ENCODE data around the gene SMPD1. TPM values are rescaled to one million over a fixed set of nuclear protein-coding genes. Genes with fewer than 3 reads are reported as not detected.

Gene SMPD1
- total RNA-seq, 1 donor from 2014 or later: 27.1 TPM

DNA sequence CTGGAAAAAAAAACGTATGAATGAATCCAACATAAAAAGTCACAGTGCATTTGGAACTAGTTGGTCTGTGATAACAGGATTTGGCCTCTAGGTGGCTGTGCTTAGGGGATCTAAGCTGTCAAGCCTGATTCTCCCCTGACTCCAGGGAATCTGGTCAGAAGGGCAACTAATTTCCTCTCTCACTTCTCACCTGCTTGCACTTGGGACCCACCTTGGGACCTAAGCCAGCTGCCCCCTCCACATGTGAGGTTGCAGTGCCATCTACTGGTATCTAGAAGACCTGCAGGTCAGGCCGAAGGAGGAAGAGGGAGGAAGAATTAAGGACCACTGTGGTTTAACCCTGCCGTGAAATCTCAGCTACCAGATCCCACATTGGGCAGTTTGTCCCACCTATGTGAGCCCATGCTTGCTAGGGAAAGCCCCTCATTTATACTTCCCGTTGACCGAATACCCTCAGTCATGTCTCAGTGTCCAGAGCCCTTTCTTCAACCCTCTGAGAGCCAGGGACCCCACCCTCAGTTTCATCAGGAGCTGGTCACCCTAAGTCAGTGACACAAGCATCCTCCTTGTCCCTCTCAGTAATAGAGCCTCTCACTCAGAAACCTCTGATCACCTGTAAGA, 36.8 kb upstream of the SMPD1 start:
- TF ChIP-seq, protein P1, sequence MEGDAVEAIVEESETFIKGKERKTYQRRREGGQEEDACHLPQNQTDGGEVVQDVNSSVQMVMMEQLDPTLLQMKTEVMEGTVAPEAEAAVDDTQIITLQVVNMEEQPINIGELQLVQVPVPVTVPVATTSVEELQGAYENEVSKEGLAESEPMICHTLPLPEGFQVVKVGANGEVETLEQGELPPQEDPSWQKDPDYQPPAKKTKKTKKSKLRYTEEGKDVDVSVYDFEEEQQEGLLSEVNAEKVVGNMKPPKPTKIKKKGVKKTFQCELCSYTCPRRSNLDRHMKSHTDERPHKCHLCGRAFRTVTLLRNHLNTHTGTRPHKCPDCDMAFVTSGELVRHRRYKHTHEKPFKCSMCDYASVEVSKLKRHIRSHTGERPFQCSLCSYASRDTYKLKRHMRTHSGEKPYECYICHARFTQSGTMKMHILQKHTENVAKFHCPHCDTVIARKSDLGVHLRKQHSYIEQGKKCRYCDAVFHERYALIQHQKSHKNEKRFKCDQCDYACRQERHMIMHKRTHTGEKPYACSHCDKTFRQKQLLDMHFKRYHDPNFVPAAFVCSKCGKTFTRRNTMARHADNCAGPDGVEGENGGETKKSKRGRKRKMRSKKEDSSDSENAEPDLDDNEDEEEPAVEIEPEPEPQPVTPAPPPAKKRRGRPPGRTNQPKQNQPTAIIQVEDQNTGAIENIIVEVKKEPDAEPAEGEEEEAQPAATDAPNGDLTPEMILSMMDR (IDR thresholded peaks at IDR 0.05; ENCODE audit: unreplicated experiment): peak; percentile 87
- DNase-seq (ENCODE audit: low spot score in 2 of 2, unreplicated experiment in 2 of 2): peak; percentile 28 to 67
- Mint-ChIP-seq H3K9me3 (no peaks in the 10 kb centered on the region), H3K27ac (no peak overlapping the region), H3K36me3 (no peaks in the 10 kb centered on the region), H3K4me1 (peaks cover 12% of the 10 kb centered on the region), H3K4me3 (no peak overlapping the region), H3K27me3 (ENCODE audit: low read depth) (no peaks in the 10 kb centered on the region)

DNA sequence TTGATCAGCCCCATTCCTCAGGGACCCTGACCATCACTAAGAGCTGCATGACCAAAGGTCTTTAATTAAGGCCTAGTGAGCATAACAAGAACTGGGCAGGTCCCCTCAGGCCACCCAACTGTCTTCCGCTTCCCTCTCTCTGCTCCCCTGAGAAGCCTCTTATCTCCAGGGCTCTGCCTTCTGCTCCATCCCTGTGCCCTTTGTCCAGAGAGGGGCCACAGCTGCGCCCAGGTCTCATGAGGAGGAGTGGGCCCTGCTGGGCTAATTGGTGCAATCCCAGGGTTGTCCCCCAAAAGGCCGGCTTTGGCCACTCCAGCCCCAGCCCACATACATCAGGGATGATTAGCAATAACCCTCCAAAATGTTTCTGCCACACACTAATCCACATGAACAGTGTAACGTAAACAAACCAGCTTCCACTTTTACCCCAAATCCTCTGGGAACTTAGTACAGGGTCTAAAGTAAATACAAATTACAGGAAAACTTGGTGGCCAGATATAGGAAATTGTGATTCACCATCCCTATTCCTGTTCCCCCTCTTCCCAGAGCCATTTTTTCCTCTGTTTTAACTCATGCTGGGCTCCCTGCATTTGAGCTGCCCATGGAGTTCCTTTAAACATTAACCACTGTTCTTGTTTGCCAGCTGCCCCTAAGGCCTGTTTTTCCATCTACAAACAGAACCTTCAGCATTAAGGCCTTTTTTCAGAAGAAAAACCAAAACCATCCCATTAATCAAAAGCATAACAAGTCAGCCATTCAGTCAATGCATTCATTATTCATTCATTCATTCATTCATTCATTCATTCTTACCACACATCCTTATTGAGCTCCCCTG, 35.4 kb upstream of the SMPD1 start:
- TF ChIP-seq, protein P1 (IDR thresholded peaks at IDR 0.05; ENCODE audit: unreplicated experiment): no peak
- no peaks in the 10 kb centered on the region for H3K36me3 Mint-ChIP-seq
- H3K4me3 Mint-ChIP-seq: no peak overlapping the region
- H3K27me3 Mint-ChIP-seq (ENCODE audit: low read depth): no peaks in the 10 kb centered on the region
- H3K9me3 Mint-ChIP-seq: no peaks in the 10 kb centered on the region
- peaks cover 12% of the 10 kb centered on the region for H3K4me1 Mint-ChIP-seq
- H3K27ac Mint-ChIP-seq: no peak overlapping the region
- no peak for DNase-seq (ENCODE audit: low spot score in 2 of 2, unreplicated experiment in 2 of 2)

- H3K27ac Mint-ChIP-seq: no peak overlapping the region
Measured at GRCh38 chr11:6356503-6357055, 33.7 kb upstream of the SMPD1 start.

GRCh38 chr11:6357222-6357621, 33.1 kb upstream of the SMPD1 start:
- H3K36me3 Mint-ChIP-seq: no peaks in the 10 kb centered on the region
- no peaks in the 10 kb centered on the region for H3K9me3 Mint-ChIP-seq
- peak in 1 of 2 experiments; percentile 40 for DNase-seq (ENCODE audit: low spot score in 2 of 2, unreplicated experiment in 2 of 2)

More at GRCh38 chr11:6356503-6357055, 33.7 kb upstream of the SMPD1 start:
- no peak for DNase-seq (ENCODE audit: low spot score in 2 of 2, unreplicated experiment in 2 of 2)
- H3K4me1 Mint-ChIP-seq: peaks cover 12% of the 10 kb centered on the region
- TF ChIP-seq, protein P1 (IDR thresholded peaks at IDR 0.05; ENCODE audit: unreplicated experiment): no peak
- no peaks in the 10 kb centered on the region for H3K27me3 Mint-ChIP-seq (ENCODE audit: low read depth)
- no peaks in the 10 kb centered on the region for H3K9me3 Mint-ChIP-seq
- no peaks in the 10 kb centered on the region for H3K36me3 Mint-ChIP-seq
- H3K4me3 Mint-ChIP-seq: no peak overlapping the region

DNA sequence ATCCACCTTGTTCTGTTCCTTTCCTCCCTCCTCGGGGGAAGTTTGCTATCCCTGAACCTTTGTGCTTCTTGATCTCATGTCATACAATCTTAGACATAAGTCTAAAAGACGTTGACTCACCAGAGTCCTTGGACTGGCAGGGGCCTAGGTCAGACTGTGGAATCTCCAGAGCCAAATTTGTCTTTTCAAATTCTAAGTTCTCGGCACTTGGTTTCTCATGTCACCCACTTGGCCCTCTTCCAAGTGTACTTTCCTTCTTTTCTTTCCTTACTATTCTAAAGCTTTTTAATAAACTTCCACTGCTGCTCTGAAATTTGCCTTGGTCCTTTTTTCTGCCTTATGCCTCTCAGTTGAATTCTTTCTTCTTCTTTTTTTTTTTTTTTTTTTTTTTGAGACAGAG, 30.1 kb upstream of the SMPD1 start:
- no peaks in the 10 kb centered on the region for H3K9me3 Mint-ChIP-seq
- H3K36me3 Mint-ChIP-seq: no peaks in the 10 kb centered on the region
- TF ChIP-seq, protein P1 (IDR thresholded peaks at IDR 0.05; ENCODE audit: unreplicated experiment): no peak
- H3K27ac Mint-ChIP-seq: no peak overlapping the region
- no peaks in the 10 kb centered on the region for H3K27me3 Mint-ChIP-seq (ENCODE audit: low read depth)
- no peak overlapping the region for H3K4me3 Mint-ChIP-seq
- no peak for DNase-seq (ENCODE audit: low spot score in 2 of 2, unreplicated experiment in 2 of 2)
- peaks cover 12% of the 10 kb centered on the region for H3K4me1 Mint-ChIP-seq

More at GRCh38 chr11:6357222-6357621, 33.1 kb upstream of the SMPD1 start:
- H3K27ac Mint-ChIP-seq: no peak overlapping the region
- no peak overlapping the region for H3K4me3 Mint-ChIP-seq
- peaks cover 12% of the 10 kb centered on the region for H3K4me1 Mint-ChIP-seq
- no peaks in the 10 kb centered on the region for H3K27me3 Mint-ChIP-seq (ENCODE audit: low read depth)
- TF ChIP-seq, protein P1 (IDR thresholded peaks at IDR 0.05; ENCODE audit: unreplicated experiment): no peak

All from mesothelial cell of epicardium (in vitro differentiated cells).